Prostate gland (tissue), 2 donors: ENCODE data around the gene PPP2R5D. TPM values are rescaled to one million over a fixed set of nuclear protein-coding genes. Genes with fewer than 3 reads are reported as not detected.
A peak's percentile ranks its signal among the peaks of the same experiment; 100 is the strongest.
"Not testable (repeated sequence)": the region's sequence is repeated elsewhere in the genome, so short reads cannot be mapped to it uniquely, and the experiment has no call there.

Experiments
- DNase-seq: peaks from one replicate; pipeline ENCODE4 v3.0.0-alpha.2; 2019; ENCODE audit warnings: low spot score
- H3K27ac ChIP-seq, 2 donors: fragments of 200-600 bp; sonication (generic); 2 replicates each; pipeline ENCODE4 v1.5.1; 2017 to 2019
- H3K27me3 ChIP-seq: fragments of 200-600 bp; sonication (generic); replicated peaks from 2 replicates; pipeline ENCODE4 v1.5.1; 2019; ENCODE audit not compliant: insufficient read depth
- H3K36me3 ChIP-seq, 2 donors: fragments of 200-600 bp; sonication (generic); 1 replicate in 1 of 2; 2 replicates in 1 of 2; pipeline versions ENCODE4 v1.5.1 to v1.8.1; 2017 to 2019
- H3K4me1 ChIP-seq: fragments of 200-600 bp; sonication (generic); replicated peaks from 2 replicates; pipeline ENCODE4 v1.5.1; 2019
- H3K4me3 ChIP-seq, 2 donors: fragments of 200-600 bp; sonication (generic); 2 replicates each; pipeline ENCODE4 v1.5.1; 2017 to 2019
- H3K9me3 ChIP-seq: fragments of 200-600 bp; sonication (generic); 2 replicates; pipeline ENCODE4 v1.5.1; 2017
- POLR2A ChIP-seq: fragments of 450-650 bp; IDR thresholded peaks from one replicate; pipeline ENCODE4 v1.6.1; 2016; ENCODE audit warnings: antibody characterized with exemption, mild to moderate bottlenecking
- POLR2AphosphoS5 ChIP-seq: sonication (generic); formaldehyde crosslinking; IDR thresholded peaks from one replicate; pipeline ENCODE4 v1.6.1; 2017; ENCODE audit warnings: antibody characterized with exemption
- WGBS: methylation state at CpG from one replicate; pipeline ENCODE4 v1.1.5; 2018; 5-methylcytosine and 5-hydroxymethylcytosine counted together
- intact Hi-C: fragments of 100-400 bp; cut with DNase I; formaldehyde crosslinking; loops from one replicate; pipeline ENCODE4 v1.14.2; 2022
- total RNA-seq, 2 donors: library from RNA; depleted of rRNA; stranded (reverse); fragments of >200 nt; gene quantifications; one replicate each; pipeline ENCODE4 v1.1.0, GENCODE V29; 2016
- TF ChIP-seq, protein P1 (sequence below), 4 experiments: fragments of 200-600 bp in 2 of 4; fragments of 450-650 bp in 2 of 4; sonication (generic) in 2 of 4; IDR thresholded peaks; 1 replicate in 3 of 4; 2 replicates in 1 of 4; pipeline ENCODE4 v1.5.1; 2016 to 2019; ENCODE audit warnings: antibody characterized with exemption in 4 of 4, mild to moderate bottlenecking in 2 of 4, moderate library complexity in 2 of 4

Gene PPP2R5D
- total RNA-seq, 2 donors from 2014 or later, result 55.1 to 95.9 TPM

DNA sequence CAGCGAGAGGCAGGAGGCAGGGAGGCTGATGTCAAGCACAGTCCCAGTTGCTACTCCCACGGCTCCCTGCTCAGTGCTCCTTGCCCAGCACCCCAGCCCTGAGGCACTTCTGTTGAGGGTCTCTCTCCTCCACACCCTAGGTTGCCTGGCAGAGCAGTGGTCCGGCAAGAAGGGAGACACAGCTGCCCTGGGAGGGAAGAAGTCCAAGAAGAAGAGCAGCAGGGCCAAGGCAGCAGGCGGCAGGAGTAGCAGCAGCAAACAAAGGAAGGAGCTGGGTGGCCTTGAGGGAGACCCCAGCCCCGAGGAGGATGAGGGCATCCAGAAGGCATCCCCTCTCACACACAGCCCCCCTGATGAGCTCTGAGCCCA lies 46.0 kb upstream of the PPP2R5D start:
- WGBS, result 78% methylated on average over 5 of the region's 5 CpGs
- intact Hi-C loops, result no loop called here
- H3K4me3 ChIP-seq, result no peak overlapping the region

DNA sequence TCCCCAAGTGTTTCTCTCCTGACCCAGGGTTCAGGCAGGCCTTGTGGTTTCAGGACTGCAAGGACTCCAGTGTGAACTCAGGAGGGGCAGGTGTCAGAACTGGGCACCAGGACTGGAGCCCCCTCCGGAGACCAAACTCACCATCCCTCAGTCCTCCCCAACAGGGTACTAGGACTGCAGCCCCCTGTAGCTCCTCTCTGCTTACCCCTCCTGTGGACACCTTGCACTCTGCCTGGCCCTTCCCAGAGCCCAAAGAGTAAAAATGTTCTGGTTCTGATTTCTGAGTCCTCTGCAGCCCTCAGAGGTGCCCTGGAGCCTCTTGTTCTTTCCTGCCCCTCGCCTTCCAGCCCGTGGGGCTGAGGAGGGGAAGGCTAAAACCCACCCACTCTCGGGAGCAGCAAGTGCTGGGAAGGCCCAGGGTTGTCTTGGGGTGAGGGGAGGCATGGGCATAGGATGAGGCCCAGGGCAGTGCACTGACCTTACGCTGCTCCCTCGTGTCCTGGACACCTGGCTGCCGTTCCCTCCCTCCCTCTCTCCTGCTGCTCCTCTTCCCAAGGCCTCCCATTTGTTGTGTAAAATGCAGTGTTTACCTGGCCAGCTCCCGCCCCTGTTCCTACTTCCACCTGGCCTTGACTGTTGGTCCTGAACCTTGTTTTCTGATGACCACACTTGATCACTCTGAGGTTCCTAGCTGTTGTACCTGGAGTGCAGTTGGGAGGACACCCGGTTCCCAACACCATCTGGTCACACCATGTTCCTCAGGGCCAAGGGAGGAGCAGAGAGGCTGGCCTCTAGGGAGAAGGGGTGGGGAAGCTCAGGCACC lies 45.2 kb upstream of the PPP2R5D start:
- Histone ChIP-seq H3K27me3 (no peaks in the 10 kb centered on the region), H3K27ac (peak overlapping the region; percentile 7 to 11), H3K9me3 (no peaks in the 10 kb centered on the region), H3K4me3 (no peak overlapping the region), H3K36me3 (peaks cover 3 to 26% of the 10 kb centered on the region in 2 donors), H3K4me1 (no peaks in the 10 kb centered on the region)
- intact Hi-C loops, result no loop called here
- DNase-seq, result no peak
- 69% methylated on average over 9 of the region's 9 CpGs for WGBS
- TF ChIP-seq POLR2A, result no peak
- TF ChIP-seq, protein P1, sequence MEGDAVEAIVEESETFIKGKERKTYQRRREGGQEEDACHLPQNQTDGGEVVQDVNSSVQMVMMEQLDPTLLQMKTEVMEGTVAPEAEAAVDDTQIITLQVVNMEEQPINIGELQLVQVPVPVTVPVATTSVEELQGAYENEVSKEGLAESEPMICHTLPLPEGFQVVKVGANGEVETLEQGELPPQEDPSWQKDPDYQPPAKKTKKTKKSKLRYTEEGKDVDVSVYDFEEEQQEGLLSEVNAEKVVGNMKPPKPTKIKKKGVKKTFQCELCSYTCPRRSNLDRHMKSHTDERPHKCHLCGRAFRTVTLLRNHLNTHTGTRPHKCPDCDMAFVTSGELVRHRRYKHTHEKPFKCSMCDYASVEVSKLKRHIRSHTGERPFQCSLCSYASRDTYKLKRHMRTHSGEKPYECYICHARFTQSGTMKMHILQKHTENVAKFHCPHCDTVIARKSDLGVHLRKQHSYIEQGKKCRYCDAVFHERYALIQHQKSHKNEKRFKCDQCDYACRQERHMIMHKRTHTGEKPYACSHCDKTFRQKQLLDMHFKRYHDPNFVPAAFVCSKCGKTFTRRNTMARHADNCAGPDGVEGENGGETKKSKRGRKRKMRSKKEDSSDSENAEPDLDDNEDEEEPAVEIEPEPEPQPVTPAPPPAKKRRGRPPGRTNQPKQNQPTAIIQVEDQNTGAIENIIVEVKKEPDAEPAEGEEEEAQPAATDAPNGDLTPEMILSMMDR (IDR thresholded peaks at IDR 0.05), result no peak
- no peak for TF ChIP-seq POLR2AphosphoS5

More for the DNA sequence above, 46.0 kb upstream of the PPP2R5D start:
- Histone ChIP-seq H3K27me3 (no peaks in the 10 kb centered on the region), H3K27ac (no peak overlapping the region), H3K36me3 (peaks cover 3 to 26% of the 10 kb centered on the region in 2 donors), H3K4me1 (no peaks in the 10 kb centered on the region), H3K9me3 (no peaks in the 10 kb centered on the region)
- DNase-seq, result no peak
- no peak for TF ChIP-seq POLR2A
- TF ChIP-seq POLR2AphosphoS5, result no peak
- TF ChIP-seq, protein P1 (IDR thresholded peaks at IDR 0.05), result no peak

DNA sequence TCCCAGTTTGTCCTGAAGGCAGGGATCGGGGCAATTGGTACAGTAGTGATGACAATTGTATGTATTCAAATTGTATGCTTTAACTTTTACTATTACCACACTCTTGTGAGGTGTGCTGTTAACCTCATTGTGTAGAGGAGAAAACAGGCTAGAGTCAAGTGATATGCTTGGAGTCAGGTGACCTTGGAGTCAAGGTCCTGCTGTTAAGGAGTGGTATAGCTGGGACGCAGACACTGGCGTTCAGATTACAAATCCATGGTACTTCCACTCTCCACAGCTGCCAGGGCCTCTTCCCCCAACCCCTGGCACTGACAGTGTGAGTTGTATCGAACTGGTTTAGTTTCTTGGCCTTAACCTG lies 44.6 kb upstream of the PPP2R5D start:
- WGBS, result 84% methylated on average over 4 of the region's 4 CpGs
- Histone ChIP-seq H3K27me3 (no peaks in the 10 kb centered on the region), H3K4me1 (no peaks in the 10 kb centered on the region), H3K4me3 (no peak overlapping the region), H3K9me3 (no peaks in the 10 kb centered on the region), H3K27ac (peak overlapping the region in 1 of 2 donors; percentile 7), H3K36me3 (peaks cover 3 to 26% of the 10 kb centered on the region in 2 donors)
- TF ChIP-seq, protein P1 (IDR thresholded peaks at IDR 0.05), result no peak
- TF ChIP-seq POLR2AphosphoS5, result no peak
- TF ChIP-seq POLR2A, result no peak
- no peak for DNase-seq
- intact Hi-C loops, result no loop called here

DNA sequence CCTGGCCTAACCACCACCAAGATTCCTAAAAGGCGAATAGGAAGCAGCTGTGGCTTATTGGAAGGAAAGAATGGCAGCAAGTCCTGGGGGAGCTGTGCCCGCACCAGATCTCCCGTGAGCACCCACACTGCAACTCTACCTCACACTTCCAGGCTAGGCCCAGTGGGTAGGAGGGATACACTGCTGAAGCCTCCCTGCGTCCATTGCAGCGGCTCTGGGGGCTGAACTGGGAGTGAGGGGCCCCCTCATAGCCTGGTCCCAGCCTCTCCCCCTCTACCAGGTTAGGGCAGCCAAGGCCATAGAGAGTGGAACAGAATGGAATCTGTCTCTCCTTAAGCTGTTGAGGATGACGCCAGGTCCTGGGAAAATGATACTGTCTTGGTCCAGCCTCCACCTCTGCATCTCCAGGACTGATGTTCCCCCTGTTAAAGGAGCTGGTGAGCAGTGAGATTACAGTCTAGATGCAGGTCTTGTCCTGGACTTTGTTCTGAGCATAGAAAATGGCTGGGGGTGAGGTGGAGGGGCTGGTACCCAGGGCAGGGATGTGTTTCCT lies 43.8 kb upstream of the PPP2R5D start:
- no peak for DNase-seq
- intact Hi-C loops, result no loop called here
- H3K27me3 ChIP-seq, result no peaks in the 10 kb centered on the region
- no peak overlapping the region for H3K27ac ChIP-seq
- TF ChIP-seq POLR2A (no peak), POLR2AphosphoS5 (no peak)
- TF ChIP-seq, protein P1 (IDR thresholded peaks at IDR 0.05), result no peak
- no peaks in the 10 kb centered on the region for H3K4me1 ChIP-seq
- H3K4me3 ChIP-seq, result no peak overlapping the region
- peaks cover 3 to 23% of the 10 kb centered on the region in 2 donors for H3K36me3 ChIP-seq
- no peaks in the 10 kb centered on the region for H3K9me3 ChIP-seq
- 94% methylated on average over 6 of the region's 6 CpGs for WGBS

DNA sequence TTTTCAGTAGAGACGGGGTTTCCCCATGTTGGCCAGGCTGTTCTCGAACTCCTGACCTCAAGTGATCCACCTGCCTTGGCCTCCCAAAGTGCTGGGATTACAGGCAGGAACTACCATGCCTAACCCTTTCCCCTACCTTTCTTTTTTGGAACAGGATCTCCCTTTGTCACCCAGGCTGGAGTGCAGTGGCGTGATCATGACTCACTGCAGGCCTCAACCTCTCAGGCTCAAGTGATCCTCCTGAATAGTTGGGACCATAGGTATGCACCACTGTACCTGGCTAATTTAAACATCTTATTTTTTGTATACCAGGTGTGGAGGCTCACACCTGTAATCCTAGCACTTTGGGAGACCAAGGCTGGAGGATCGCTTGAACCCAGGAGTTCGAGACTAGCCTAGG lies 43.0 kb upstream of the PPP2R5D start:
- intact Hi-C loops, H3K4me1 ChIP-seq, H3K9me3 ChIP-seq, H3K4me3 ChIP-seq, H3K27ac ChIP-seq, H3K27me3 ChIP-seq, DNase-seq: not testable (repeated sequence)
- H3K36me3 ChIP-seq, result peaks cover 3 to 15% of the 10 kb centered on the region in 2 donors
- WGBS, result 95% methylated on average over 5 of the region's 5 CpGs
